NCI-H69 (cell line): ENCODE measurements around the gene CUL4A.
"Not testable (repeated sequence)": the region's sequence is repeated elsewhere in the genome, so short reads cannot be mapped to it uniquely, and the experiment has no call there.

Experiments
- DNase-seq: peaks from one replicate; lab custom pipeline; 2025; lab: John Stamatoyannopoulos, UW

Gene CUL4A

DNA sequence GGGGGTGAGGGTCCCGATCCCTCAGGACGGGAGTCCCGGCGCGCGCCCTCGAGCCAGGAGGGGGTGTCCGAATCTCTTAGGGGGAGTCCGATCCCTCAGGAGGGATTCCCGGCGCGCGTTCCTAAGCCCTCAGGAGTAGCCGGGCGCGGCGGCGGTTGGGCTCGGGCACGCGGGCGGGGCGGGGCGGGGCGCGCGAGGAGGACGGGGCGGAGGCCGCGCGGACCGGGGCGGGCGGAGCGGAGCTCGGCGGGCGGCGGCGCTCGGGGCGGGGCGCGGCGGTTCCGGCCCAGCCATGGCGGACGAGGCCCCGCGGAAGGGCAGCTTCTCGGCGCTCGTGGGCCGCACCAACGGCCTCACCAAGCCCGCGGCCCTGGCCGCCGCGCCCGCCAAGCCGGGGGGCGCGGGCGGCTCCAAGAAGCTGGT, at the start of gene CUL4A:
TSS of gene CUL4A (plus strand) at position 278 of the 423 bp plus-strand sequence. CDS start at position 293, 15 bp downstream.
- DNase-seq = peak; percentile 96

DNA sequence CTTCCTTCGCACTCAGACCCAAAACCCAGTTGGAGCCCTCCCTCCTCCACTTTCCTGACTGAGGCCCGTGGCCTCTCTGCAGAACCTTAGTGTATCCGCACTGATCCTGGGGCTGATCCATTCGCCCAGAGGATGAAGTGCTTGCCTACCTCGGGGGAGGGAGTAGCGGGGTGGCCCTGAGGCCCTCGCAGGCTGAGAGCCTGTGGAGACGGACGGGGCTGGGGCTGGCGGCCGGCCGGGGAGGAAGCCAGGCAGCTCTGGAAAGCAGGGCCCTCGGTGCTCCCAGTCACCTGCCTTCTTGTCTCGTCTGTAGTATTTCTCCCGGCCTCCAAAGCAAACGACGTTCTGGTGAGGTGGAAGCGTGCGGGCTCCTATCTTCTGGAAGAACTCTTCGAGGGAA, 49.7 kb upstream of the CUL4A start:
- DNase-seq = no peak

DNA sequence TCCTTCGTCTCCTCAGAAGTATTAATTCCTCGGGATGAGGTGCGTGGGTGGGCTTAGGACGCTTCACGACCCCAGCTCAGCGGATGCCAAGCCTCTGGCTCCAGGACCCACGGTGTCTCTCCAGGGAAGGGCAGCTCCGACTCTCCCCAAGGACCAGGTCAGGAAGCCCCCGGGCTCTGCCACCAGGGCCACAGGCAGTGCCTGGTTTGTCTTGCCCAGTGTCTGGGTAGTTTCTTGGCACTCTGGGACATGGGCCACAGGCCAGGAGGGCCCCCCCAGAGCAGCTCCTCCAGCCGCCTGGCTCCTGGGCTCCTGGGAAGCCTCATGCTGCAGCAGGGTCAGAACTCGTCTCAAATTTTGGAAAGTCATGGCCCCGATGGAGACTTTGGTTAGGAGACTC, 48.4 kb upstream of the CUL4A start:
- no peak for DNase-seq

DNA sequence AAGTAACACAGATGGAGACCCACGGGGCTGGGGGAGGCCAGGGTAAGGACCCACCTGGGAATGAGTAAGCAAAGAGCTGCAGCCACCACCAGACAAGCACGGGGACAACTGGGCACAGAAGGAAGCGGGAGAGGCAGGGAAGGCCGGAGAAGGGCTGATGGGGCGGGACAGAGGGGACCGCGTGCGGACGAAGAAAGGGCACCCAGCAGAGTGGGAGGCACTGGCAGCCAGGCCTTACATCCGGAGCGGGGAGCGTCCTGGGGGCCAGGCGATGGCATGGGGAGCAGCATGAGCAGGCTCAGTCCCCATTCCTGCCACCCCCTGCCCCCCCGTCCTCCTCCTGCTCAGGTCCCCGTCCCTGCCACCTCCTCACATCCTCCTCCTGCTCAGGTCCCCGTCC, 48.0 kb upstream of the CUL4A start:
- peak; percentile 55 for DNase-seq

DNA sequence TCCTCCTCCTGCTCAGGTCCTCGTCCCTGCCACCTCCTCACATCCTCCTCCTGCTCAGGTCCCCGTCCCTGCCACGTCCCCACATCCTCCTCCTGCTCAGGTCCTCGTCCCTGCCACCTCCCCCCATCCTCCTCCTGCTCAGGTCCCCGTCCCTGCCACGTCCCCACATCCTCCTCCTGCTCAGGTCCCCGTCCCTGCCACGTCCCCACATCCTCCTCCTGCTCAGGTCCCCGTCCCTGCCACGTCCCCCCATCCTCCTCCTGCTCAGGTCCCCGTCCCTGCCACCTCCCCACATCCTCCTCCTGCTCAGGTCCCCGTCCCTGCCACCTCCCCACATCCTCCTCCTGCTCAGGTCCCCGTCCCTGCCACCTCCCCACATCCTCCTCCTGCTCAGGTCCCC, 47.4 kb upstream of the CUL4A start:
- not testable (repeated sequence) for DNase-seq

DNA sequence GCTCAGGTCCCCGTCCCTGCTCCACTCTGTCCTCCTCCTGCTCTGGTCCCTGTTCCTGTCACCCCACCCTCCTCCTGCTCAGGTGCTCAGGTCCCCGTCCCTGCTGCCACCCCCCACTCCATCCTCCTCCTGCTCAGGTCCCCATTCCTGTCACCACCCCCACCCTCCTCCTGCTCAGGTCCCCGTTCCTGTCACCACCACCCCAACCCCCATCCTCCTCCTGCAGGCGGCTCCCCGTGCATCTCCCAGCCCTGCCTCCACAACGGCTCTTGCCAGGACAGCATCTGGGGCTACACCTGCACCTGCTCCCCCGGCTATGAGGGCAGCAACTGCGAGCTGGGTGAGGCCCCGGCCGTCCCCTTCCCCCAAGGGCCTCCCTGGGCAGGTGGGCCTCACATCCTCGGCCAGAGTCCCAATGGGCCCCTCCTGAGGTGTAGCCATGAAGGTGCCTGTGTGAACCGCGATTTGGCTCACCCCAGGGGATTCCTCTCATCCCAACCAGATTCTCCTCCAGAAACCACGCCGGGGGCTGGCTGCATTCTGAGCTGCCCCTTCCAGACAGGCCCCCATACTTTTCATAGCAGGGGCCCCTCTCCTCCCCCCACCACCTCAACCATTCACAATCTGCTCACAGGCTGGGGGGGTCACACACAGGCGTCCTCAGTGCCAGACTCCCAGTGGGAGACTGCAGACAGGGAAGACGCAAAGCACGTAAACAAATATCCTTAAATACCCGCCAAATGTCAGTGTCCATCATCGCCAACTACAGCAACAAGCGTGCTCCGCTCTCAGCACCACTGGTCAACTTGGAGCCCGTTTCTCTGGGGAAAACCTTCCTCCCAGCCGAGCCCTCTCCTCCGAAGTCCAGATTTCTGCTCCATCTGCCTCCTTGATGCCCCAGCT, 46.4 kb upstream of the CUL4A start:
- peak; percentile 67 for DNase-seq

DNA sequence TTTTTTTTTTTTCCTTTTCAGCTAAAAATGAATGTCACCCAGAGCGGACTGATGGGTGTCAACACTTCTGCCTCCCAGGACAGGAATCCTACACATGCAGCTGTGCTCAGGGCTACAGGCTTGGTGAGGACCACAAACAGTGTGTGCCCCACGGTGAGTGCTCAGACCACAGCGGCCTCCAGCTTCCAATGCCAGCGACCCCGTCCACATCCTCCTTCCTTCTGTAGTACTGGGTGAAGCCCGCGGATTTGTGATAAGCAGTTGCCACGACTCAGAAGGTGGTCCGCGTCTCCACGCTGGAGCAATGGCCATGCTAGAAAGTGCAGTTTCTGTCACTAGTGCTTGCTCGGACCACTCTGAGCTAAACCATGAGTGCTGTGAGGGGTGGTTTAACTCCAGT, 44.9 kb upstream of the CUL4A start:
- DNase-seq = no peak

DNA sequence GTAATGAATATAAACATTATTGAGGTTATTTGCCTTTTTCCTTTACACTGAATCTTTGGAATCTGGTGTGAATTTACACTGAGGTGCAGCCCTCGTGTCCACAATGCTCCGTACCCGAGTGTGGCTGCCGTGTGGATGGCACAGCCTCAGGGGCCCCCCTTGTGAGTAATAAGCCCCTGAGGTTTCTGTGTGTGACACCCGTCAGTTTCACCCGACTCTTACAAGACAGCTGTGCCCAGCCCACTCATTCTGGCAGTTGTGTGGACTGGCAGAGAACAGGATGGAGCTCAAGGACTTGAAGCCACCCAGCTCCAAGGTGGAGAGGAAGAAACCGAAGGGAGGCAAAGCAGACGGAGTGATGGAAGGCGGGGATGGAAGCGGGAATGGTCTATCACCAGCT, 43.1 kb upstream of the CUL4A start:
- no peak for DNase-seq

DNA sequence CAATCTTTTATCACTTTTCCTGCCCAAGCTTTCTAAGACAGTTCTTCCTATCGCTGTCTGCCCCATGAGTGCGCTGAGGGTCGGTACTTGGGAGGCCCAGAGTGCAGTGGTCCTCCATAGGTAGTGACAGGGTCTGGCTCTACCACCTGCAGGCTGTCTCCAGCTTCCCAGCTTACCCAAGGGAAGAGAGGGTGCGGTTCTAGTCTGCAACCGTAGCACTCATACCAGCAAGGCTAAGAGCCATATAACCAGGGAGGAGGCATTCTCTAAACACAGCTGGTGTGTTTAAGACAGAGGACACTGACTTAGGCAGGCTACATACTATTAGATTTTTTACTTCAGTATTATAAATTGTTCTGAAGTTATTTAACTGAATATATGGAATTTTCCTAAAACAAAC, 42.7 kb upstream of the CUL4A start:
- no peak for DNase-seq

DNA sequence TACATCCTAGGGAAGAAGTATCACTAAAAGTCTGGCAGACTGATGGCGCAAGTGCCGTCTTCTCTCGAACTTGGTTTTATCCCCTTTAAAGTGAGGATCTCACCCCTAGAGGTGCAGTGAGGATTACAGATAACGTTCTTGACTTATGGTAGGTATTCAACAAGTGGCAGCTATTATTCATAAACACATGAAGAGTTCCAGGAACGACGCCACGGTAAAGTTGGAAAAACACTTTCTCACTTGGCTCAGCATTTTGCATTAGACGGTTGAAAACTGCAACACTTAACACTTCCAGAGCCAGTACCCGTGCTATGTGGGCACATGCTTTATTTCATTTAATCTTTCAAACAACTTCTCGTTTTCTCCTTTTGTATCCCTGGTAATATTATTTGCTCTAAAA, 42.3 kb upstream of the CUL4A start:
- DNase-seq = no peak

DNA sequence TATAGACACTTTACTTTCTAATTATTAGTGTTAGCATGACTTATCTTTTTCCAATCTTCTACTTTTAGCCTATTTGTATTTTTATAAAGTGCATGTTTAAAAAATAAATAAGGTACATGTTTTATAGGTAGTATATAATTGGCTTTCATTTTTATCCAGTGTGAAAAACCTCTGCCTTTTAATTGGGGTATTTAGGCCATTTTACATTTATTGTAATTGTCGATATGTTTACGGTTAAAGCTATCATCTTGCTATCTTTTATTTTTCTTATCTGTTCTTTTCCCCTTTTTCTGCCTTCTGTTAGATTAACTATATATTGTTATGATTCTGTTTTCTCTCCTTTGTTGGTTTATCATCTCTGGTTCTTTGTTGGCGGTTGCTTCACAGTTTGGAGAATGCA, 41.8 kb upstream of the CUL4A start:
- DNase-seq = no peak

DNA sequence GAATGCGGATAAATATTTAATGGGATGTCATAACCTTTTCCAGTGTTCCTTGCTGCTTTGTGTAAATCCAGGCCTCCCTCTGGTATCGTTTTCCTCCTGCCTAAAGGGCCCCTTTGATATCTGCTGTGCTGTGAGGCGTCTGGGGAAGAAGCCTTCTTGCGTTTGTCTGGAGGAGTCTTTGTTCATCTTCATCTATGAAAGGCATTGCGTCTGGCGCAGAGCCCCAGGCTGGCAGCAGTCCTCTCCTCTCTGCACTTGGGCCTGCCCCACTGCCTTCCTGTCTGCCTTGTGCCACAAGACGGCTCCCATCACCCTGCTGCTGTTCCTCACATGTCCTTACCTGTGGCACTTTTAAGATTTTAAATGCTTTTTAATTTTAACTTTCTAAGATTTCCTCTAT, 41.2 kb upstream of the CUL4A start:
- DNase-seq = no peak

DNA sequence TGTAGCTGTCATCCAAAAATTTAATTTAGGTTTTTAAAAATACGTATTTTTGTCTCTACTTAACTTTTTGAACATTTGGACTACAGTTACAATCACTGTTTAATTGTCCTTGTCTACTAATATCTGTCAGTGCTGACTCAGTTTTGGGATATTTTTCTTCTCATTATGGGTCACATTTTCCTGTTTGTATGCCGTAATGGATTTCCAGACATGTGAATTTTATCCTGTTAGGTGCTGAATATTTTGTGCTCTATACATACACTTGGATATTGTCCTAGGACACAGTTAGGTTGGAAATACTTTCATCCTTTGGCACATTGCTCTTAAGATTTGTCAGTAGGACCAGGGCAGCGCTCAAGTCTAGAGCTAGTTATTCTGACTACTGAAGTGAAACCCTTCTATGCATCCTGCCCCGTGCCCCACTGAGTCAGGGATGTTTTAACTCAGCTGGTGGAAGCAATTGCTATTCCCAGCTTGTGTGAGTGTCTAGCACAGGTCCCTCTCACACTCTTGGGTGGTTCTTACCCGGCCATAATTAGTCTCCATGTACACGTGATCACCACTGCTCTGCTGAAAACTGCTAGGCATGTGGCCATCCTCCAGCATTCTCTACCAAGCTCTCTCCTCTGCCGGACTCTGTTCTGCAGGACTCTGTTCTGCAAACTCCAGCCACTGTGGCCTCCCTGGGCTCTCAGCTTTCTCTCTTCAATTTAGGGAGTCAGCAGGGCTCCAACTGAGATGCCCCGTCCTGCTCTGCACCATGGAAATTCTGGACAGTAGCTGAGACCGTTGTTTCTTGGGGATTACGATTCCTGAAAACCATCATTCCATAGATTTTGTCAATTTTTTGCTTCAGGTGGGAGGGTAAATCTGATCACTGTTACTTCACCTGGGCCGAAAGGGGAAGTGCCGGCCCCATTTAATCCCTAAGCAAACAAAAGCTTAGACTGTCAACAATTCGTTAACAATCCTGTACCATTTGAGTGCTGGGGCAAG, 39.8 kb upstream of the CUL4A start:
- peak; percentile 78 for DNase-seq

DNA sequence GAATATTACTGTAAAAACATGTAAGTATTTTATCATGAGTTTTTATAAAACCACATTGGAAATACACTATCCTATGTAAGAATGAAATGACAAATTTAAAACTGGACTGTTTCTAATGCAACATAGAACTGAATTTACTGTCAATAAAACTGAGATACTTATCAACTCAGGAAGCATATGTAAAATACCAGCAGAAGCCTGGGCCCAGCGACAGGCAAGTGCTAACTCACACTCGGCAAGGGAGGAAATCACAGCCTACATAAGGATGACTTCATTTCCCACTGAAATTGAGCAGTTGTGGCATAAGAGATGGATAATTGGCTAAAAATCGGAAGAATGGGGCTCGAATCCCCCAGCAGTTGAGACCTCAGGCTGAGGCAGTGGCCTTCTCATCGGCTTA, 38.9 kb upstream of the CUL4A start:
- no peak for DNase-seq

DNA sequence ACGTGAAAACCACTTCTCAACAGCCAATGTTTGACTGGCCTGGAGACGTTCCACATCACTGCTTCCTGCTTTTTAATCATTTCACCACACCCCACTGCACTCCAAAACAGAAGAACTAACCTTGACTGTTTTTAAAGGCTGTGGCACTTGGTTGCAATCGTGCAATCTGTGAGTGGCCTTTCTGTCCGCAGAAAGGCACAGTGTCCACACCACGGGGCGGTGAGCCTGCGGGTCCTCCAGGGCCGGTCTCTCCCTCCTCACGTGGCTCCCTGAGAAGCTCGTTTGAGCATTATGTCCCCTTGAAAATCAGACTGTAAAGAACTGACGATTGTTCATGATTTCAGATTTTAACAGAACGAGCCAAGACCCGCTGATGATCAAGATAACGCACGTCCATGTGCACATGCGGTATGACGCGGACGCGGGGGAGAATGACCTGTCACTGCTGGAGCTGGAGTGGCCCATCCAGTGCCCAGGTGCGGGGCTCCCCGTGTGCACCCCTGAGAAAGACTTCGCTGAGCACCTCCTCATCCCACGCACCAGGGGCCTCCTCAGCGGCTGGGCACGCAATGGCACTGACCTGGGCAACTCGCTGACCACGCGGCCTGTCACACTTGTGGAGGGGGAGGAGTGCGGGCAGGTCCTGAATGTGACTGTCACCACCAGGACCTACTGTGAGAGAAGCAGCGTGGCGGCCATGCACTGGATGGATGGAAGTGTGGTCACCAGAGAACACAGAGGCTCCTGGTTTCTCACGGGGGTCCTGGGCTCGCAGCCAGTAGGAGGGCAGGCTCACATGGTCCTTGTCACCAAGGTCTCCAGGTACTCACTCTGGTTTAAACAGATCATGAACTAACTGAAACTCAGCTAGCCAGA, 37.9 kb upstream of the CUL4A start:
- no peak for DNase-seq

DNA sequence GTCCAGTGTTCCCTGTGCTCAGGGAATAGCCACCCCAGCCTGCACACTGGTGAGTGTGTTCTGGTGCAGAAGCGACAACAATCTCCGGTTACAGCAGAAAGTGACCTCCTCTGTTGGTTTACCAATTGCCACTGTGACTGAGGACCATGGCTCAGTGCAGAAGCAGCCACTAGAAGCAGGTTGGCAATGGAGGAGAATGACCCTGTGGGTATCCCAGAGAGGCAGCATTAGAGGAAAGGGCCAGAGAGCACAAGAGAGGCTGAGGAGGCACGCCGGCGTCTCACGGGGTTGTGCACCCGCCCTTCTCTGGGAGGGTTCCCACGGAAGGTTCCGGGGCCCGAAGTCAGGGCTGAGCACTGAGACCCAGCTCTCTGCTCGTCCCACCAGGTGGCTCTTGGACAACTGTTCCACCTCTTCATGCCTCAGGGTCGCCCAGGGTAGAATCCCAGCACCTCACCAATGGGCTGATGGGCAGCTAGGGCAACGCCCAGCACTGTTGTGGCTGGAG, 36.9 kb upstream of the CUL4A start:
- no peak for DNase-seq

DNA sequence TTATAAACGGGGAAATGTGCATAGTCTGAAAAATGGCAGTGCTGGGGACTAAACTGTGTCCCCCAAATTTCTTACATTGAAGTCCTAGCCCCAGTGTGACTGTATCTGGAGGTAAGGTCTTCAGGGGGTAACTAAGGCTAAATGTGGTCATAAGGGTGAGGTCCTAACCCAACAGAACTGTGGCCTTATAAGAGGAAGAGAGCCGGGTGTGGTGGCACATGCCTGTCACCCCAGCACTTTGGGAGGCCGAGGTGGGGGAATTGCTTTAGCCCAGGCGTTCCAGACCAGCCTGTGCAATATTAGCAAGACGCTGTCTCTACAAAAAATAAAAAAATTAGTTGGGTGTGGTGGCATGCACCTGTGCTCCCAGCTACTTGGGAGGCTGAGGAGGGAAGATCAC, 33.1 kb upstream of the CUL4A start:
- DNase-seq = no peak

DNA sequence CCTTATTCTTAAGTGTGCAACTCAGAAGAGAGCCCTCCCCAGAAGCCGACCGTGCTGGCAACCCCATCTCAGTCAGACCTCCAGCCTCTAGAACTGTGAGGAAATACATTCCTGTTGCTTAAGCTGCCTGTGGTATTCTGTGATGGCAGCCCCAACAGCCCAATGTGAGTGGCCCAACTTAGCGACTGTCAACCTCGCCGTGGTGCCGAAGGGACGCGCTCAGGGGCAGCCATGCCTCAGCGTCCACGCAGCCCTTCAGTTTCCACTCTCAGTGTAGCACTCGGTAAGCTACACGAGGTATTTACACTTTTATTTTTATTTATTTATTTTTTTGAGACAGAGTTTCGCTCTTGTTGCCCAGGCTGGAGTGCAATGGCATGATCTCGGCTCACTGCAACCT, 32.6 kb upstream of the CUL4A start:
- no peak for DNase-seq

DNA sequence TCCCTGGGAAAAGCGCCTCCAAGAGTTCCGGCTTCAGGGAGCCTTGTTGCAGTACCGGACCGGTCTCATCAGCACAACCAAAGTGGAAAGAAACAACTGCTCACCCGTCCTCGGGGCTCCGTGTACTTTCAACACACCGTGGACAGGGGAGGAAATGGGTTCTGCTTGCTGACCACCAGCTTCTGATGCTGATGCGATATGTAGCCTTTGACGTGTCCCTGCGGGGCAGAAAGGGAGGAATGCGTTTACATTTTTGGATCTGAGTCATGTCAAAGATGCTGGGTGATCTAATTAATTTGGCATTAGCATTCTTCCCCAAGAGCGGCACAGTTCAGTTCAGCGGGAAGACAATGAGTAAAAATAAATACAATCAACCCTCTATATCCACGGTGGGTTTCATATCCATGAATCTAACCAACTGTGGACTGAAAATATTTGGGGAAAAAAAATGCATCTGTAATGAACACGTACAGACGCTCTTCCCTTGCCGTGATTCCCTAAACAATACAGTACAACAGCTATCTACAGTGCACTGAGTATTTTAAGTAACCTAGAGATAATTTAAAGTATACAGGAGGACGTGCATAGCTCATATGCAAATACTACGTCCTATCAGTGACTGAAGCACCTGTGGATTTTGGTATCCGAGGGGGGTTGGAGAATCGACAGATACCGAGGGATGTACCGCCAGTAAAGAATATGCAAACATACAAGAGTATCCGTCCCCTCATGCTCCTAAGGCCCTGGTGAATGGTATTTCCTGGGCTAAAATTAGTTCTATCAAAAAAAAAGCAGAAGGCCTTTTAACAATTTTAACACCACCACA, 31.1 kb upstream of the CUL4A start:
- no peak for DNase-seq

DNA sequence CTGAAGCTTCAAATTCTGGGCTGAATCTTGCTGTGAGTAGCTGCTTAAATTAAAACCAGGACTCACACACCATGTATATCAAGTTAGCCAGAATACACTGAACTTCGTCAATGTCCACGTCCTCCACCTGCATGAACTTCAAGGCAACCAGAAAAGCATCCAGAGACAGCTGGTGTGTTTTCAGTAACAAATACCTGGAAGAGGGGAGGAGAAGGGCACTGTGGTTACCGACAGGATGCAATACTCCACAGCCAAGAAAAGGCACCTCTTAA, 30.6 kb upstream of the CUL4A start:
- DNase-seq = no peak
